PC-3 (cell line): Measurements from ENCODE around the gene ABCG2. TPM values are rescaled to one million over a fixed set of nuclear protein-coding genes. Genes with fewer than 3 reads are reported as not detected.

Experiments used
- ATAC-seq: fragments of 200-7000 bp; cut with Tn5 transposase; 2 replicates; pipeline ENCODE4 v1.9.1; 2020; ENCODE audit warnings: mild to moderate bottlenecking, moderate library complexity
- BruUV-seq: library from RNA; stranded (reverse); fragments of 400-500 nt; replicated peaks from 2 replicates; lab custom pipeline; 2021; lab: Mats Ljungman, UMichigan
- CTCF ChIA-PET: fragments of 300-600 bp; sonication (Branson Sonifier 250); formaldehyde crosslinking; loops from one replicate; lab custom pipeline; 2022; ENCODE audit warnings: antibody characterized with exemption; lab: Charles Lee
- POLR2A ChIA-PET: fragments of 300-600 bp; sonication (Branson Sonifier 250); formaldehyde crosslinking; loops from one replicate; lab custom pipeline; 2022; ENCODE audit warnings: antibody characterized with exemption; ENCODE audit not compliant: unreplicated experiment; lab: Charles Lee
- DNase-seq: peaks from one replicate; pipeline ENCODE4 v3.0.0-alpha.2; 2015
- H2AFZ ChIP-seq: fragments of 300-600 bp; sonication (generic); 2 replicates; pipeline ENCODE4 v1.6.0; 2016; ENCODE audit warnings: antibody characterized with exemption, low read length
- H3F3A ChIP-seq: fragments of 300-600 bp; sonication (generic); one replicate; pipeline ENCODE4 v1.6.0; 2017; ENCODE audit warnings: antibody characterized with exemption, low read length, control low read depth, mild to moderate bottlenecking; ENCODE audit not compliant: unreplicated experiment
- H3K27ac ChIP-seq: fragments of 300-600 bp; sonication (generic); 2 replicates; pipeline ENCODE4 v1.5.1; 2016; ENCODE audit warnings: mild to moderate bottlenecking, low read length
- H3K27me3 ChIP-seq: fragments of 300-600 bp; sonication (generic); 2 replicates; pipeline ENCODE4 v1.6.1; 2016; ENCODE audit warnings: low read length, mixed read lengths
- H3K36me3 ChIP-seq: fragments of 300-600 bp; sonication (generic); 2 replicates; pipeline ENCODE4 v1.6.1; 2016; ENCODE audit warnings: low read depth, mixed run types, low read length, mixed read lengths
- H3K4me1 ChIP-seq: fragments of 300-600 bp; sonication (generic); 2 replicates; pipeline ENCODE4 v1.5.1; 2016; ENCODE audit warnings: low read length; ENCODE audit not compliant: insufficient read depth
- H3K4me2 ChIP-seq: fragments of 300-600 bp; sonication (generic); 2 replicates; pipeline ENCODE4 v1.6.0; 2016; ENCODE audit warnings: low read length
- H3K4me3 ChIP-seq: fragments of 300-600 bp; sonication (generic); 2 replicates; pipeline ENCODE4 v1.5.1; 2016; ENCODE audit warnings: mild to moderate bottlenecking, low read length, mixed read lengths
- H3K79me2 ChIP-seq: fragments of 300-600 bp; sonication (generic); 2 replicates; pipeline ENCODE4 v1.6.1; 2017; ENCODE audit warnings: low read length, mixed read lengths
- H3K9ac ChIP-seq: fragments of 300-600 bp; sonication (generic); 2 replicates; pipeline ENCODE4 v1.6.0; 2016; ENCODE audit warnings: mild to moderate bottlenecking, low read length
- H3K9me2 ChIP-seq: fragments of 300-600 bp; sonication (generic); replicated peaks from 2 replicates; pipeline ENCODE4 v1.6.1; 2016; ENCODE audit warnings: mixed run types, low read length, mixed read lengths
- H3K9me3 ChIP-seq: fragments of 300-600 bp; sonication (generic); 2 replicates; pipeline ENCODE4 v1.6.1; 2016; ENCODE audit warnings: low read length, mixed read lengths
- H4K20me1 ChIP-seq: fragments of 300-600 bp; sonication (generic); 2 replicates; pipeline ENCODE4 v1.6.1; 2016; ENCODE audit warnings: low read length, mixed read lengths
- CTCF ChIP-seq: fragments of 300-600 bp; sonication (generic); conservative IDR thresholded peaks from 2 replicates; pipeline ENCODE4 v1.5.1; 2017; ENCODE audit warnings: antibody characterized with exemption, low read depth, mild to moderate bottlenecking, low read length
- EZH2 ChIP-seq: fragments of 300-600 bp; sonication (generic); IDR thresholded peaks from one replicate; pipeline ENCODE4 v1.6.1; 2017; ENCODE audit warnings: antibody characterized with exemption, mild to moderate bottlenecking, low read length; ENCODE audit not compliant: unreplicated experiment
- EZH2phosphoT487 ChIP-seq: fragments of 300-600 bp; sonication (generic); IDR thresholded peaks from 2 replicates; pipeline ENCODE4 v1.6.1; 2018; ENCODE audit warnings: mild to moderate bottlenecking, antibody characterized with exemption, low read length, borderline replicate concordance
- intact Hi-C: fragments of 100-400 bp; cut with micrococcal nuclease; formaldehyde crosslinking; loops from 2 replicates; pipeline ENCODE4 v1.9.0; 2023
- total RNA-seq: library from RNA; depleted of rRNA; stranded (reverse); fragments of >200 nt; gene quantifications from 2 replicates; pipeline ENCODE4 v1.2.3, GENCODE V29; 2014

The ABCG2 gene
- total RNA-seq, 1 experiment from 2014 or later: not detected

- no peak overlapping the region for H3K4me3 ChIP-seq
- no peaks in the 10 kb centered on the region for H3K79me2 ChIP-seq
- no peak overlapping the region for H3K4me2 ChIP-seq
- no peak overlapping the region for H3K27ac ChIP-seq
- no peaks in the 10 kb centered on the region for H3K9me2 ChIP-seq
- no peaks in the 10 kb centered on the region for H4K20me1 ChIP-seq
- BruUV-seq: no TSS peak
- no peak overlapping the region for H2AFZ ChIP-seq
- intact Hi-C loops: no loop called here
- TF ChIP-seq EZH2phosphoT487 (no peak), EZH2 (no peak), CTCF (no peak)
- no peaks in the 10 kb centered on the region for H3K9me3 ChIP-seq
- H3F3A ChIP-seq: no peaks in the 10 kb centered on the region
- no peak for ATAC-seq
- ChIA-PET CTCF (no interaction called here), POLR2A (no interaction called here)
- H3K27me3 ChIP-seq: no peaks in the 10 kb centered on the region
- no peak overlapping the region for H3K9ac ChIP-seq
- no peak for DNase-seq
- no peaks in the 10 kb centered on the region for H3K4me1 ChIP-seq
- peaks cover 10% of the 10 kb centered on the region; the same call in 1 of the 2 replicates for H3K36me3 ChIP-seq
Observed at GRCh38 chr4:88062843-88063242, 95.6 kb downstream of the ABCG2 start.

DNA sequence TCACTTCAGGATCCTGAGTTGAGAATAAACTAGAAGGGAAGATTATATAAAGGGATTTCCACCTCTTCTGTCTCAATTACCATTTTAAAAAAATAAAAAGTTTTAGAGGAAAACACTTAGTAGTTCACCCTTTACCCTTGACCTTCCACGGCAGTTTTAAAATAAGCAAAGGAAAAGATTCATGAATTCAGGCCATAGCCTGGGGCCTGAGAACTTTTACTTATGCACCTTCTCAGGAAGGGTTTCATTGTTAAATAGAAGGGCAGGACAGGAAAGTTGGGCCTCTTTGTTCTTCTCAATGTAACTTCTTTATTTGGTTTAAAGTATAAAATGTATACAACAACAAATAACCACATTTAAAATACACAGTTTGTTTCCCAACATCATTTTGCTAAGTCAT lies 96.1 kb downstream of the ABCG2 start:
- H2AFZ ChIP-seq: no peak overlapping the region
- H3K9ac ChIP-seq: no peak overlapping the region
- CTCF ChIA-PET: no interaction called here
- H4K20me1 ChIP-seq: no peaks in the 10 kb centered on the region
- no peaks in the 10 kb centered on the region for H3K27me3 ChIP-seq
- H3K4me1 ChIP-seq: no peaks in the 10 kb centered on the region
- POLR2A ChIA-PET: no interaction called here
- BruUV-seq: no TSS peak
- no peaks in the 10 kb centered on the region for H3K79me2 ChIP-seq
- intact Hi-C loops: no loop called here
- no peak overlapping the region for H3K4me2 ChIP-seq
- ATAC-seq (no peak), DNase-seq (no peak)
- H3K36me3 ChIP-seq: peaks cover 7% of the 10 kb centered on the region; the same call in 1 of the 2 replicates
- no peaks in the 10 kb centered on the region for H3K9me3 ChIP-seq
- TF ChIP-seq EZH2phosphoT487 (no peak), EZH2 (no peak), CTCF (no peak)
- H3K27ac ChIP-seq: no peak overlapping the region
- no peak overlapping the region for H3K4me3 ChIP-seq
- no peaks in the 10 kb centered on the region for H3F3A ChIP-seq
- no peaks in the 10 kb centered on the region for H3K9me2 ChIP-seq

DNA sequence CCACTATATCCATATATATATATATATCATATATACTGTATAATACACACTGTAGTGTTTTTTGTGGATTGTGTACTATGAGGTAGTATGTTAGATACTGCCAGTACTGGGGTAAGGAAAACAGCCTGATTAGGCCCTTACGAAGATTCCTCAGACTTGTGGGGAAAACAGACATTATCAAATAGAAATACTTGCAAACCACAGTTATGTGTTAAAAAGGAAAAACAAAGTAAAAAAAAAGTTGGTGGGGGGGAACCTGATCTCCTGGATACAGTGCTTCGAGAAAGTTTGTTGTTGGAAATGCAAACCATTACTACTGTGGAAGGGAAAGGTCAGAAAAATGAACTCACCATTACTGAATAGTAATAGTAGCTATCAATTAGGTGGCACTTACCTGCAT lies 98.0 kb downstream of the ABCG2 start:
- DNase-seq (no peak), ATAC-seq (no peak)
- H3K9me2 ChIP-seq: no peaks in the 10 kb centered on the region
- H3K36me3 ChIP-seq: peaks cover 6% of the 10 kb centered on the region; the same call in 1 of the 2 replicates
- no peaks in the 10 kb centered on the region for H3K4me1 ChIP-seq
- TF ChIP-seq EZH2phosphoT487 (no peak), CTCF (no peak)
- no TSS peak for BruUV-seq
- no peak overlapping the region for H2AFZ ChIP-seq
- no peak overlapping the region for H3K27ac ChIP-seq
- intact Hi-C loops: no loop called here
- H3K4me3 ChIP-seq: no peak overlapping the region
- POLR2A ChIA-PET: no interaction called here
- H4K20me1 ChIP-seq: no peaks in the 10 kb centered on the region
- H3K79me2 ChIP-seq: no peaks in the 10 kb centered on the region
- no peaks in the 10 kb centered on the region for H3K9me3 ChIP-seq
- H3K4me2 ChIP-seq: no peak overlapping the region
- H3F3A ChIP-seq: no peaks in the 10 kb centered on the region
- H3K9ac ChIP-seq: no peak overlapping the region
- CTCF ChIA-PET: no interaction called here
- no peaks in the 10 kb centered on the region for H3K27me3 ChIP-seq
